ENCODE results near the gene SPTLC1.
"Not testable (repeated sequence)": the region's sequence is repeated elsewhere in the genome, so short reads cannot be mapped to it uniquely, and the experiment has no call there.

SPTLC1 gene

DNA sequence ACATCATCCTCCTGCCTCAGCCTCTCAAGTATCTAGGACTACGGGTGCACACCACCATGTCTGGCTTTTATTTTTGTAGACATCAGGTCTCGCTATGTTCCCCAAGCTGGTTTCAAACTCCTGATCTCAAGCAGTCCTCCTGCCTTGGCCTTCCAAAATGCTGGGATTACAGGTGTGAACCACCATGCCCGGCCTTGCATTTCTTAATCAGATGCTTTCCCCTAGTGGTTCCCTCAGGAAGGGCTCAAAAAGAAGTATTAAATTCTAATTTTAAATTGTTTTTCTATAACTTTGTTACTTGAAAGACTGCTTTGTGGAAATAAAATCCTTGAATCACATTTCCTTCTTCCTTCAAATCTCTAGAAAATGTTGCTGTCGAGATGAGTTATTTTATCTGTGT lies 85.7 kb downstream of the SPTLC1 start:
- DNase-seq: no peak

DNA sequence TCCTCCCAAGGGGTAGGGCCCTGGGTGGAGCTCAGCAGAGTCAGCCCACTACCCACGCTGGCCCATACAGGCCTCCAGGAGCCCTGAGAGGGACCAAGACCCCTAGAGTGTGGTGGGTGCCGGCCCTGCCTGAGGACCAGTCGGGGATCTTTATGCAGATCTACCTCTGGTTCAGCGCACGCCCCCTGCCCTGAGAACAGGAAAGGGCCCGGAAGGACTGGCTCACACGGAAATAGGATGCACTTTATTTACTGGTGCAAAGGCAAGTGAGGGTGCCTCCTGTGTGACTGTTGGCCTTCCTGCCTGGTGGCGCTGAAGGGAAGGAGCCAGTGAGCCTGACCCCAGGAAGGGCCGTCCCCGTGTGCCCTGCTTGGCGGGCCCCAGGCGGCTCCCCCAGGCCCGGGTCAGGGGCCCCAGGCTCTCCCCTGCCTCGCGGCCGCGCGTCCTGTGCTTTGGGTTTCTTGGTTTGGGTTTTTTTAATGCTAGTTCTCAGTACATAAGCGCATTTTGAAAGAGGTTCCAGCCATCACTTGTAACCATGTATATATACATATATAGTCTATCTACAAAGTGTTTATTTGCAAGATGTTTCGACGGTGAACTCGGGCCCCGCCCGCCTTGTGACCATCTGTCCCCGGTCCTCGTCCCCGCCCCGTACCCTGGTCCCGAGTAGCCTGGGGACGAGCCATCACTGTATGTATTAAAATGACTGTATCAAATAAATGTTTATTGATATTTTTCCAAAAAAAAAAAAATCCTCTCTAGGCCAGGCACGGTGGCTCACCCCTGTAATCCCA lies 88.8 kb downstream of the SPTLC1 start:
- DNase-seq: no peak

DNA sequence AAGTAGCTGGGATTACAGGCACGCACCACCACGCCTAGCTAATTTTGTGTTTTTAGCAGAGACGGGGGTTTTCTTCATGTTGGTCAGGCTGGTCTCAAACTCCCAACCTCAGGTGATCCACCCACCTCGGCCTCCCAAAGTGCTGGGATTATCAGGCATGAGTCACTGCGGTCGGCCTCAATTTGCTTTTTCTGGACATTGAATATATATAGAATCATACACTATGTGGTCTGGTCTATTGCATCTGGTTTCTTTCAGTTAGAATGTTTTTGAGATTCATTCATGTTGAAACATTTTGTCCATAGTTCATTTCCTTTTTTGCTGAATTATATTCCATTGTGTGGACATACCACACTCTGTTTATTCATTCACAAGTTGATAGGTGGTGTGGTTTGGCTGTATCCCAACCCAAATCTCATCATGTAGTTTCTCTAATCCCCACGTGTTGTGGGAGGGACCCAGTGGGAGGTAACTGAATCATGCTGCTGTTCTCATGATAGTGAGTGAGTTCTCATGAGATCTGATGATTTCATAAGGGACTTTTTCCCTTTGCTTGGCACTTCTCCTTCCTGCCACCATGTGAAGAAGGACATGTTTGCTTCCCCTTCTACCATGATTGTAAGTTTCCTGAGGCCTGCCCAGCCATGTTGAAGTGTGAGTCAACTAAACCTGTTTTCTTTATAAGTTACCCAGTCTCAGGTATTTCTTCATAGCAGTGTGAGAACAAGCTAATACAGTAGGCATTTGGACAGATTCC lies 93.2 kb downstream of the SPTLC1 start:
- DNase-seq: not testable (repeated sequence)

DNA sequence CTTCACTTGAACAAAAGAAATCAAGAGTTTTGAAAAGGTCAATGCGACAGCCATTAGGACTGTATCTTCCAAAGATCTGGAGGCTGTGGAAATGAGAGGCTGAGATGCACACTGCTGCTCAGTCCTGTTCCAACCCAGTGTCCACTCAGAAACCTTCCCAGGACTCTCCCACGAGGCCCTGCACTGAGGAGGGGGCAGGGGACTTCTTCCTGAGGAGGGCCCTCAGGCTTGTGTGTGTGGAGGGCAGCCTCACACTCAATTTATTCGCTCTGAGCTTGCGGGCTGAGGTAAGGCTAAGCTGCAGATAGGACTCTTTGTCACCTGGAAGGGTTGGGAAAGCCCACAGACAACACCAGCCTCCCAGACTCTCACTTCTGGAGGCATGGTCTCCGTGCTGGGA lies 95.6 kb downstream of the SPTLC1 start:
- no peak for DNase-seq

DNA sequence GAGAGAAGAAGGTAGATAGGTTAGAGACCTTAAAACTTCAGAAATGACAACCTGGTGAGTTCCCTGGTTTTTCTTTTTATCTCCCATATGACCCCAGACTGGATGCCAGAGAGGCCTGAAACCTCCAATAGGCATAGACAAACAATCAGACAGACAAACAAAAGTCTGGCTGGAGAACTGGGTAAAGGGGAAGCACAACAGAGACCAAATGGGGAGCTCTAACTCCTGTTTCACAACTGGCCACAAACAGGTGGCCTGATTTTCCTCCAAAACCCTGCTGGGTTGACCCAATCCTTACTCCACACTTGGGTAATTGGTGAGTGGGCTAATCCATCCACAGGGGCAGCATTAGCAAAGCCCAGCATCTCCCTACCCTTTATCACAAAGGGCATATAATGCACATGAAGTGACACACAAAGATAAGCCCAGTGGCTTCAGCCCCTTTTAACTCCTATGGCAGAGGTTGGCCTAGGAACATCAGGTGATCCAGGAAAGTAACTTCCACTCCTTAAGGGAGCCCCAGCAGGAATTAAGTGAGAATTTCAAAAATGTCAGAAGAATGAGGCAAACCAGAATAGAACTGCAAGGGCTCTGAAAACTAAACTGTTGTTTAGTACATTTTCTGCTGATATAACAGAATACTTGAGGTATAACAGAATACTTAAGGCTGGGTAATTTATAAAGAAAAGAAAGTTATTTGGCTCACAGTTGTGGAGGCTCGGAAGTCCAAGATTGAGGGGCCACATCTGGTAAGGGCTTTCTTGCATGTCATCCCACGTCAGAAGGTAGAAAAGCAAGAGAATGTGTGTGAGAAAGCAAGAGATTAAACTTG lies 104.3 kb downstream of the SPTLC1 start:
- no peak for DNase-seq

DNA sequence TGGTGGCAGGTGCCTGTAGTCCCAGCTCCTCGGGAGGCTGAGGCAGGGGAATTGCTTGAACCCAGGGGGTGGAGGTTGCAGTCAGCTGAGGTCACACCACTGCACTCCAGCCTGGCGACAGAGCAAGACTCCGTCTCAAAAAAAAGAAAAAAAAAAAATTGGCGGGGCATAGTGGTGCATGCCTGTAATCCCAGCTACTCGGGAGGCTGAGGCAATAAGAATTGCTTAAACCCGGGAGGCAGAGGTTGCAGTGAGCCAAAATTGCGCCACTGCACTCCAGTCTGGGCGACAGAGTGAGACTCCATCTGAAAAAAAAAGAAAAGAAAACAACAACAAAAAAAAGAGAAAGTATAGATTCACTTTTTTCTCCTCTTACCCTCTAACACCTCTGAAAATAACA lies 105.0 kb downstream of the SPTLC1 start:
- not testable (repeated sequence) for DNase-seq

DNA sequence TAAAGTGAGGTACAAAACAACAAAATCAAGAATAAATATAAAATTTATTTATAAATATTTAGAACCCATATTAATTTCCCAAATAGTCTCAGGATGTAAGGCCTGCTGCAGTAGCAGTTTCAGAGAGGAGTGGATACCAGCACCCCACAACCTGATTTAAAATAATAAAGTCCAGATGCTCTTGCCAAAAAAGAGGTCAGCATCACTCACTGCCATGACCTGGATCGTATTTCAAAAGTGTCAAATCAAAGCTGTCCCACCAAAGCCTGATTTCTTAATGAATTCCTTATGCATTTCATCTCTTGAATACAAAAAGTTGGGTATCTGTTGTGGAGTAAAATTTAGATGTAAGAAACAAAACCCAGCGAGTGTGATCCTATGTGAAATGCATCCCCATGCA lies 107.2 kb downstream of the SPTLC1 start:
- DNase-seq: no peak

DNA sequence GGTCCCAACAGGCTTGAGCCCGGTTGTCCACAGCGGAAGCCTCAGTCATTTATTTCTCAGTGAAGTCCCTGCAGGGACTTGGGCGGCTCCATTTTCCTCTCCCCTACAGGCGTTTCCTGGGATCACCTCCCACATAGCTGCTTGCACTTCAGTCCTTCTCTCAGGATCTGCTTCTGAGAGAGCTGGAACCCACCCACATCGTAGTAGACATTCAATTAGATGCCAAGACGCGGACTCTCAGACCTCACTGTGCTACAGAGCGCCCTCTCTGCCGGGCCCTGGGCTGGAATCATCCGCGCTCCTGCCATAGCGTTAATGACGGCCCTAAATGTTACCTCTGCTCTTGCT lies 111.2 kb downstream of the SPTLC1 start:
- DNase-seq: no peak

DNA sequence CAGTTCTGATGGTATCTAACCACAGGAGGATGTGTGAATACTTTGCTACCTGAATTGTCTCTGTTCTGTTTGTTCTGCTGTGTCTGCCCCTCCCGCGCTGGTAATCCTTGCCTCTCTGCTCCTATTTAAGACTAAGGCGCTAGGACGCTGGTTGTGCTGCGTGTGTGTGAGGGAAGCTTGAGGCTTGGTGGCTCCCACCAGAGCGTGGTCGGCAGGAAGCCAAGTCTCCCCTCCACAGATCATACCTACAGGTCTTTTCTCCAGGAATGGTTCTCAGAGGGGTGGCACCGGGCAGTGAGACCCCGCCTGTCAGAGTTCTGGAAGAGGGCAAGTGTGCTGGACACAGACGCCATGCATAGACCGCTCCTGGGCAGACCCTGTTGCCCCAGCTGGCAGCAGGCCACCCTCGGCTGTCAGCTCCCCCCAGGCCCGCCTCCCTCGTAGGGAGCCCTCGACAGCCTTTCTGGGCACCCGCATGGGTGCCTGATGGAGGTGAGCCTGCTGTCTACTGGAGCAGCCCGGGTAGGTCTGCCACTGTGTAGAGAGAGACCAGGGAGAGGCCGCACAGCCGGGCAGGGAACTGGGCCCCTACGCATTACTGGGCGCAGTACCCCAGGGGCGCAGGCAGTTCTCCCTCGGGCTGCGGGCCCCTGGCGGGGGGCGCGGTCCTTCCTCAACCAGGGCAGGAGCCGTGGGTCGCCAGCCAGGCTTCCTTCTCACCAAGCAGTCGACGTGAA lies 111.7 kb downstream of the SPTLC1 start:
- DNase-seq: no peak

DNA sequence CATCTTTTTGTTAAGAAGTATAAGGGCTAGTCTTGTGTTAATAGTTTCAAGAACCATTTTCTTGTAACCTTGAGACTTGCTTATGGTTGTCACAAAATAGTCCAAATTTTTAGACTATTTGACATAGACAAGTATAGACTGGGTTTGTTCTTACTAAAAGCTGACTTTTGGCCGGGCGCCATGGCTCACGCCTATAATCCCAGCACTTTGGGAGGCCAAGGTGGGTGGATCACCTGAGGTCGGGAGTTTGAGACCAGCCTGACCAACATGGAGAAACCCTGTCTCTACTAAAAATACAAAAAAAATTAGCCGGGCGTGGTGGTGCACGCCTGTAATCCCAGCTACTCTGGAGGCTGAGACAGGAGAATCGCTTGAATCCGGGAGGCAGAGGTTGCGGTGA lies 113.3 kb downstream of the SPTLC1 start:
- DNase-seq: not testable (repeated sequence)

DNA sequence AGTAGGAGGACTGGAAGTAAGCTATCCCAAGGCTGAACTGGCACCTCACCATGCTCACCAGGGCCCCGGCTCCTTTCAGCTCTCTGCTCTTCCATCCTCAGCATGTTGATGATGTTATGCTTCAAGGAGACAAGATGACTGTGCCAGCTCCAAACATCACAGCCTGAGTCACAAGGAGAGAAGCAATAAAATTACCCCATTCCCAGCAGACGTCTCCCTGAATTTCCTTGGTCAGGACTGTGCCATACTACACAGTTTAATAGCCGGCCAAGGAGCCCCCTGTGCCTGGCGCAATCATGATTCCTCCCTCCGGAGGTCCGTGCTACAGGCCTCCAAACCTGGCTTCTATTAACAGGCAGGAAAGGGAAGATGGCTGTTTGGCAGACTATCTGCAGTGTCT lies 114.0 kb downstream of the SPTLC1 start:
- DNase-seq: no peak

DNA sequence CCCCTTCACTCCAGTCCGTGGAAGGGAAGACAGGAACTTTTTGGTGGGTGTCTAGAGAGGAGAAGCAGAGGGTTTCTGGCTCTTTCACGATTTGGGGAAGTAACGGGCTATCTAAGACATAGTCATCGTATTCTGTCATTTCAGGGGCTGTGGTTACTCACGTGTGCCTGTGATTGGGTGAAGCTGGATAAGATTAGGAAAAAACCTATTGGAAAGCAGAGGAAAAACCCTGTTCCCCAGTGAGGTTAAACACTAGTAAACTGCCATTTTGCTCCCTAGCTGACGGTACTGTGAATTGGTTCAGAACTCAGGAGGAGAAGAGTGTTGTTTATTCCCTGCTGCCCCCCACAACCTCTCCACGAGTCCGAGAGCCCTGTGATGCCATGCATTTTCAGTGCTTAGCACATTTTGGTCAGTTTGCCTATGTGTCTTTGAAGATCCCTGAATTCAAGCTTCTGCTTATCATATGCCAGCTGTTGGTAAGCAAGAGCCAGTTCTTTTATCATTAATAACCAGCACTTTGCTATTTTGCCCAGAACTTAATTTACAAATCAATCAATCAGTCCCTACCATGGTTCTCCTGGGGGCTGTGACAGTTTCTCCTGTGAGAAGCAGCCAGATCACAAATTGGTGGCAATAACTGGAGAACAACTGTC lies 120.1 kb downstream of the SPTLC1 start:
- DNase-seq: no peak

DNA sequence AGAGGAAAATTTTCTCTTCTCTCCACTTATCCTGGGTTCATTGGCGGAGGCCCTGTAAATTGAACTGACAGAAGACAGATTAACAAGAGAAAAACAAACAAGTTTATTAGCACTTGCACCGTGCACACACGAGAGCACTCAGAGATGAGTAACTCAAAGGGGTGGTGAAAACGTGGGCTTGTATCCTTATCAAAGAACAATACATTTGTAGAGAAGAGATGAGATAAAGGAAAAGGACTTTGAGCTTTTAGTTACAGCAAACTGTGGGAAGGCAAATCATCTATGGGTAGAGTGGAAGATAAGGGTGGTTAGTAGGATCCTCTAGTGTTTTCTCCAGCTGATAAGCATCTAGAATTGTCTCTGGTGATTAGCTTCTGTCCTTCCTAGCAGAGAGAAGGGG lies 120.8 kb downstream of the SPTLC1 start:
- no peak for DNase-seq

DNA sequence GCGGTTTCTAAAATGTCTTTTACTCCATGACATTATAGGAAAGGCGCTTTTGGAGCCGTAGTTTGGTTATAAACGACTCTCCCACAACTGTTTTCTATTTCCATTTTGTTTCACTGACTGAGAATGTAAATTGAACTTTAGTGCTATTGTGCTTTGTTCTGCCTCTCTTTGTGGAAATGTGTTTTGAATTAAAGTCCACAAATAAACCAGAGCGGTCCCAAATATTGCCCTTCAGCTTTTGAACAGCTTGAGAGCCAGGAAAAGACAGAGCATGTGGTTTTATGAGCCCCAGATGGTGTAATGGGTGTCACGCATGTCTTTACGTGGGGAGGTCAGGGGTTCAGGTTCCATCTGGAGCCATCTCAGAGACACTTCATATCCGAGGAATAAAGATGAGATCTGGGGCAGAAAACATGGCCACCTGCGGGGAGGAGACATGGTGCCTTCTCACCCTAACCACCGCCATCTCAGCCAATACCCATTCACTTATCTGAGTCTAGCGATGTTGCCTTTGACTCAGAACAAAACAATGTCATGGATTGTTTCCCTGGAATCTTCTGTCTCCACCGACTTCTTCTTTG lies 122.7 kb downstream of the SPTLC1 start:
- DNase-seq: no peak

DNA sequence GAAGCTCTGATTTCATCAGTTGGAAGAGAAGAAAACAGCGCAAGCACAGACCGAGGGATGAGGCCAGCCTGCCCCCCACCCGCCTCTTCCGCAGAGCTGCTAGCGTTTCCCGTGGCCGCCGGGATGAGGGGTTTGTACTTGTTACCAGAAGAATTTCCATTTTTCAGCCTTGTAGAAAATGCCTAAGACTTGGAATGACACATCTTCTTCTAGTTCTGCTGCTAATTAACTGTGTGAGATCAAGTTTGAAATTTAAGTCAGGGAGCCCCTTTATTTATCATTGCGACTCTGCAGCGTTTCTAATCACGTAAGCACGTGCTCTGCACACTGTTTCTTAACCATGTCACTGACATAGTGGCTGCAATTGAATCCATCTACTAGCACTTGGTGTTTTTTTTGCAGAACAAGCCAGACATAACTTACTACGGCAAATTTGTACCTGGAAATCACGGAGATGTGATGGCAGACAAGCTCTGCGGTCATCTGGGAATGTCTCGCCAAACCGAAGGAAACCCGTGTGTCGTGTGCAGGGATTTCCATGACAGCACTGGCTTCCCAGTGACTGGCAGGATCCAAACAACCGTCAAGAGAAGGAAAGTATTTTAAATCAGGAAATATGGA lies 123.4 kb downstream of the SPTLC1 start:
- DNase-seq: no peak

DNA sequence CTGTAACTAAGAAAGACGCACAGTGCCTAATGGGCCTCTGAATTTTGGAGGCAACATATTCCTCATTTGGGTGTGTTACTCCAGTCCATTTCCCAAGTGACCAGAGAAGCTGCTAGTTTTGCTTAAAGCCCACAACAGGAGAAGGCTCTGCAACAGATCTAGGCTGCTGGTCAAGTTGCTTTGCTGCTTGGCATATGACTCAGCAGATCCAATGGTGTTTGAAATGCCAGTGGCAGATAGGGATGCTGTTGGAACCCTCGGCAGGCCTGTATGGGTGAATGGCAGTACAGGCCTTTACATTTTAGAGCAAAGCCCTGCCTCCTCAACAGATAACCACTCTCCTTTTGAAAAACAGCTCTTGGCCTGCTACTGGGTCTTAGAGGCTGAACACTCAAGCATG lies 129.0 kb downstream of the SPTLC1 start:
- DNase-seq: no peak

DNA sequence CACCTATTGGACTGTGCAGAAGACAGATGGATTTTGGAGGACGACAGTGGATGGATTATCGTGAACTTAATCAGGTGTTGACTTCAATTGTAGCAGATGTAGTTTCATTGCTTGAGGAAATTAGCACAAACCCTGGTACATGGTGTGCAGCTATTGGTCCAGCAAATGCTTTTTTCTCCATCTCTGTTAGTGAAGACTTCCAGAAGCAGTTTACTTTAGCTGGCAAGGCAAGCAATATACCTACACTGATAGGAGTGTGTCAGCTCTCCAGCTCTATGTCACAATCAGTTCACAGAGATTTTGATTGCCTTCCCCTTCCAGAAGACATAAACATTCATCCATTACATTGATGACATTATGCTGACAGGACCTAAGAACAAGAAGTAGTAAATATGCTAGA lies 129.5 kb downstream of the SPTLC1 start:
- DNase-seq: no peak

All from T-helper 1 cell (primary cell).